ENCODE results near the gene BTF3. TPM values are rescaled to one million over a fixed set of nuclear protein-coding genes. Genes with fewer than 3 reads are reported as not detected.
A peak's percentile ranks its signal among the peaks of the same experiment; 100 is the strongest.

The BTF3 gene
- polyA plus RNA-seq, 1 donor from 2014 or later = 324 TPM

DNA sequence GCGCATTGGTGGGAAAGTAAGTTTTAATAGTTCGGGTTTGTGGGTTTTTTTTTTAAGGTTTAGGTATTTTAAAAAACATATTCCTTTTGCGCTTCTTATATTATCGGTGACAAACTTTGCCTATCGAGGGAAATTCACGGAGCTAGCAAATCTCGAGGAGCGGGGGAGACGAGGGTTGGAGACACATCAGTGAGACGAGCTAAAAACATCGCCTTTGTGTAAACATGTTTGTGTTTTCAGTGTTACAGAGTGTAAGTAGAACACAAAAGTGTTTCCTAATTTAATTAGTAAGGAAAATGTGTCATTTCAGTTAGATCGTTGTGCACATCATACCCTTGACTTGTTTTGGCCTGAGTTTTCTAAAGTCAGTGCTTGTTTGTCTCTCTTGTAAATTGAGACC, 945 bp downstream of the BTF3 start:
- no peaks in the 10 kb centered on the region for H3K36me3 ChIP-seq (ENCODE audit: insufficient read depth, low read length)

DNA sequence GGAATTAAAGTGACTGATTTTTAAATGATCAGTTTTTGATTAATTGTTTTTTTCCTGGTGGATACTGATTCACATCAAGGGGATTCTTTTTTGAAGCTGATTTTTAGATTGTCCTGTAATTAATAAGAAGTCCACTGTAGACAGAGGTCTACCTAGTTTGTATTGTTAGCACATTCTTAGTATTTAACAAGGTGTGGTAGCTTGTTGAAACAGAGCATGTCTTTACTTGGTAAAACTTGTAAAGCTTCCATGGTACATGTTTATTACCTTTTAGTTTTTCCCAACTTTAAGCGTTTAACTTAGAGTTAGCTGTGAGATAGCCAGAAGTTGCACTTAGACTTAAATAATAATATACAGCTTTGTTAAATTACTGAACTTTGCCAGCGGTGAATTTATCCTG, 1.5 kb downstream of the BTF3 start:
- H3K36me3 ChIP-seq (ENCODE audit: insufficient read depth, low read length) = no peaks in the 10 kb centered on the region
- H4K20me1 ChIP-seq (ENCODE audit: insufficient read depth) = no peaks in the 10 kb centered on the region
- H3K27ac ChIP-seq (ENCODE audit: low read length) = no peak overlapping the region

More for the DNA sequence above, 945 bp downstream of the BTF3 start:
- H3K4me3 ChIP-seq (ENCODE audit: low read length) = peak overlapping the region; percentile 91
- peak overlapping the region; percentile 97 for H2AFZ ChIP-seq (ENCODE audit: low read depth, low read length)
- H3K79me2 ChIP-seq (replicated peaks; ENCODE audit: insufficient read depth, low read length) = peaks cover 35% of the 10 kb centered on the region
- H4K20me1 ChIP-seq (ENCODE audit: insufficient read depth) = no peaks in the 10 kb centered on the region
- H3K27me3 ChIP-seq (ENCODE audit: insufficient read depth, low read depth, low read length) = no peaks in the 10 kb centered on the region
- peaks cover 4% of the 10 kb centered on the region for H3F3A ChIP-seq (ENCODE audit: insufficient read depth, low read length, poor library complexity, severe bottlenecking)
- peak overlapping the region; percentile 98 for H3K9ac ChIP-seq (ENCODE audit: low read length)
- H3K4me2 ChIP-seq (ENCODE audit: low read length) = peak overlapping the region; percentile 50
- peak overlapping the region; percentile 93 for H3K27ac ChIP-seq (ENCODE audit: low read length)
- no peaks in the 10 kb centered on the region for H3K9me3 ChIP-seq (ENCODE audit: low read length)
- TF ChIP-seq, protein P1, sequence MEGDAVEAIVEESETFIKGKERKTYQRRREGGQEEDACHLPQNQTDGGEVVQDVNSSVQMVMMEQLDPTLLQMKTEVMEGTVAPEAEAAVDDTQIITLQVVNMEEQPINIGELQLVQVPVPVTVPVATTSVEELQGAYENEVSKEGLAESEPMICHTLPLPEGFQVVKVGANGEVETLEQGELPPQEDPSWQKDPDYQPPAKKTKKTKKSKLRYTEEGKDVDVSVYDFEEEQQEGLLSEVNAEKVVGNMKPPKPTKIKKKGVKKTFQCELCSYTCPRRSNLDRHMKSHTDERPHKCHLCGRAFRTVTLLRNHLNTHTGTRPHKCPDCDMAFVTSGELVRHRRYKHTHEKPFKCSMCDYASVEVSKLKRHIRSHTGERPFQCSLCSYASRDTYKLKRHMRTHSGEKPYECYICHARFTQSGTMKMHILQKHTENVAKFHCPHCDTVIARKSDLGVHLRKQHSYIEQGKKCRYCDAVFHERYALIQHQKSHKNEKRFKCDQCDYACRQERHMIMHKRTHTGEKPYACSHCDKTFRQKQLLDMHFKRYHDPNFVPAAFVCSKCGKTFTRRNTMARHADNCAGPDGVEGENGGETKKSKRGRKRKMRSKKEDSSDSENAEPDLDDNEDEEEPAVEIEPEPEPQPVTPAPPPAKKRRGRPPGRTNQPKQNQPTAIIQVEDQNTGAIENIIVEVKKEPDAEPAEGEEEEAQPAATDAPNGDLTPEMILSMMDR (IDR thresholded peaks at IDR 0.05; ENCODE audit: poor library complexity, severe bottlenecking) = no peak
- TF ChIP-seq TAF1 (IDR thresholded peaks at IDR 0.05; ENCODE audit: low read depth) = no peak
- TF ChIP-seq RAD21 (conservative IDR thresholded peaks at IDR 0.05) = no peak
- no peak for TF ChIP-seq MXI1 (conservative IDR thresholded peaks at IDR 0.05; ENCODE audit: poor library complexity, severe bottlenecking)
- TF ChIP-seq EZH2 (IDR thresholded peaks at IDR 0.05; ENCODE audit: borderline replicate concordance, insufficient read depth, low read length, poor library complexity, severe bottlenecking) = no peak
- no peak for TF ChIP-seq EP300 (conservative IDR thresholded peaks at IDR 0.05; ENCODE audit: poor library complexity, severe bottlenecking)
- TF ChIP-seq SMC3 (conservative IDR thresholded peaks at IDR 0.05; ENCODE audit: poor library complexity) = no peak
- no peak for TF ChIP-seq POLR2AphosphoS5 (IDR thresholded peaks at IDR 0.05)
- TF ChIP-seq, protein P2, sequence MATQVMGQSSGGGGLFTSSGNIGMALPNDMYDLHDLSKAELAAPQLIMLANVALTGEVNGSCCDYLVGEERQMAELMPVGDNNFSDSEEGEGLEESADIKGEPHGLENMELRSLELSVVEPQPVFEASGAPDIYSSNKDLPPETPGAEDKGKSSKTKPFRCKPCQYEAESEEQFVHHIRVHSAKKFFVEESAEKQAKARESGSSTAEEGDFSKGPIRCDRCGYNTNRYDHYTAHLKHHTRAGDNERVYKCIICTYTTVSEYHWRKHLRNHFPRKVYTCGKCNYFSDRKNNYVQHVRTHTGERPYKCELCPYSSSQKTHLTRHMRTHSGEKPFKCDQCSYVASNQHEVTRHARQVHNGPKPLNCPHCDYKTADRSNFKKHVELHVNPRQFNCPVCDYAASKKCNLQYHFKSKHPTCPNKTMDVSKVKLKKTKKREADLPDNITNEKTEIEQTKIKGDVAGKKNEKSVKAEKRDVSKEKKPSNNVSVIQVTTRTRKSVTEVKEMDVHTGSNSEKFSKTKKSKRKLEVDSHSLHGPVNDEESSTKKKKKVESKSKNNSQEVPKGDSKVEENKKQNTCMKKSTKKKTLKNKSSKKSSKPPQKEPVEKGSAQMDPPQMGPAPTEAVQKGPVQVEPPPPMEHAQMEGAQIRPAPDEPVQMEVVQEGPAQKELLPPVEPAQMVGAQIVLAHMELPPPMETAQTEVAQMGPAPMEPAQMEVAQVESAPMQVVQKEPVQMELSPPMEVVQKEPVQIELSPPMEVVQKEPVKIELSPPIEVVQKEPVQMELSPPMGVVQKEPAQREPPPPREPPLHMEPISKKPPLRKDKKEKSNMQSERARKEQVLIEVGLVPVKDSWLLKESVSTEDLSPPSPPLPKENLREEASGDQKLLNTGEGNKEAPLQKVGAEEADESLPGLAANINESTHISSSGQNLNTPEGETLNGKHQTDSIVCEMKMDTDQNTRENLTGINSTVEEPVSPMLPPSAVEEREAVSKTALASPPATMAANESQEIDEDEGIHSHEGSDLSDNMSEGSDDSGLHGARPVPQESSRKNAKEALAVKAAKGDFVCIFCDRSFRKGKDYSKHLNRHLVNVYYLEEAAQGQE (IDR thresholded peaks at IDR 0.05; ENCODE audit: borderline replicate concordance) = no peak
- H3K9me2 ChIP-seq (ENCODE audit: insufficient read depth, low read length) = no peaks in the 10 kb centered on the region

More for the DNA sequence above, 1.5 kb downstream of the BTF3 start:
- Histone ChIP-seq H3K79me2 (replicated peaks; ENCODE audit: insufficient read depth, low read length) (peaks cover 35% of the 10 kb centered on the region), H3K9me3 (ENCODE audit: low read length) (no peaks in the 10 kb centered on the region), H3K4me3 (ENCODE audit: low read length) (peak overlapping the region; percentile 91), H3K9ac (ENCODE audit: low read length) (peak overlapping the region; percentile 98), H3K4me2 (ENCODE audit: low read length) (peak overlapping the region; percentile 50), H3K27me3 (ENCODE audit: insufficient read depth, low read depth, low read length) (no peaks in the 10 kb centered on the region), H3K9me2 (ENCODE audit: insufficient read depth, low read length) (no peaks in the 10 kb centered on the region), H3F3A (ENCODE audit: insufficient read depth, low read length, poor library complexity, severe bottlenecking) (peaks cover 4% of the 10 kb centered on the region), H2AFZ (ENCODE audit: low read depth, low read length) (no peak overlapping the region)
- no peak for TF ChIP-seq TAF1 (IDR thresholded peaks at IDR 0.05; ENCODE audit: low read depth)
- no peak for TF ChIP-seq EZH2 (IDR thresholded peaks at IDR 0.05; ENCODE audit: borderline replicate concordance, insufficient read depth, low read length, poor library complexity, severe bottlenecking)
- no peak for TF ChIP-seq MXI1 (conservative IDR thresholded peaks at IDR 0.05; ENCODE audit: poor library complexity, severe bottlenecking)
- TF ChIP-seq, protein P1 (IDR thresholded peaks at IDR 0.05; ENCODE audit: poor library complexity, severe bottlenecking) = no peak
- no peak for TF ChIP-seq SMC3 (conservative IDR thresholded peaks at IDR 0.05; ENCODE audit: poor library complexity)
- TF ChIP-seq, protein P2 (IDR thresholded peaks at IDR 0.05; ENCODE audit: borderline replicate concordance) = no peak
- no peak for TF ChIP-seq EP300 (conservative IDR thresholded peaks at IDR 0.05; ENCODE audit: poor library complexity, severe bottlenecking)
- no peak for TF ChIP-seq POLR2AphosphoS5 (IDR thresholded peaks at IDR 0.05)
- no peak for TF ChIP-seq RAD21 (conservative IDR thresholded peaks at IDR 0.05)
